ENCODE data around the gene APBA2.

GRCh38 chr15:29127506-29128430 is 242.0 kb downstream of the APBA2 start:
- TF ChIP-seq CTCF (IDR thresholded peaks at IDR 0.05) (no peak), EP300 (IDR thresholded peaks at IDR 0.05) (no peak), ZNF302 (CRISPR knock-in tag; IDR thresholded peaks at IDR 0.05) (no peak), CEBPB (IDR thresholded peaks at IDR 0.05) (no peak), JUN (IDR thresholded peaks at IDR 0.05) (no peak), RFX5 (IDR thresholded peaks at IDR 0.05) (no peak), MAX (IDR thresholded peaks at IDR 0.05) (no peak), POLR2A (IDR thresholded peaks at IDR 0.05; ENCODE audit: low read length) (no peak), POLR2AphosphoS2 (conservative IDR thresholded peaks at IDR 0.05; ENCODE audit: low read length) (no peak), MAZ (IDR thresholded peaks at IDR 0.05; ENCODE audit: borderline replicate concordance, low read depth, low read length) (no peak), BHLHE40 (IDR thresholded peaks at IDR 0.05; ENCODE audit: low read depth, low read length) (no peak), USF2 (IDR thresholded peaks at IDR 0.05) (no peak), CBX2 (IDR thresholded peaks at IDR 0.05; ENCODE audit: borderline replicate concordance, low read depth) (no peak), CHD2 (IDR thresholded peaks at IDR 0.05; ENCODE audit: low read length, partially characterized antibody) (no peak)
